K562 (cell line): Measurements from ENCODE around the gene KMT2C. TPM values are rescaled to one million over a fixed set of nuclear protein-coding genes. Genes with fewer than 3 reads are reported as not detected.

Experiments
- ATAC-seq: fragments of 200-7000 bp; cut with Tn5 transposase; 3 replicates; pipeline ENCODE4 v1.9.1; 2020; ENCODE audit warnings: moderate library complexity
- BruUV-seq: library from RNA; stranded (reverse); fragments of 400-500 nt; replicated peaks from 2 replicates; lab custom pipeline; 2021; lab: Mats Ljungman, UMichigan
- CTCF ChIA-PET: fragments of 300-600 bp; formaldehyde crosslinking; extraction: SDS; loops from one replicate; lab custom pipeline; 2021; ENCODE audit warnings: low intra/inter-chr PET ratio; lab: Yijun Ruan, JAX
- POLR2A ChIA-PET: fragments of 300-600, 350-650 bp; sonication (Branson Sonifier 250); formaldehyde crosslinking; extraction: SDS; loops from one replicate; lab custom pipeline; 2021; ENCODE audit warnings: antibody characterized with exemption, inconsistent platforms; lab: Yijun Ruan, JAX
- DNase-seq, 4 experiments: peaks; one replicate each; pipeline versions ENCODE4 v3.0.0 to v3.0.0-alpha.2; 2011 to 2018; ENCODE audit warnings: low spot score in 3 of 4, mixed read lengths in 3 of 4; ENCODE audit errors: extremely low read depth in 1 of 4
- FAIRE-seq: peaks from 2 replicates; lab custom pipeline; 2011; peaks lifted over from hg19 to GRCh38; lab: Jason Lieb, UNC
- H2AFZ ChIP-seq: 2 replicates; pipeline ENCODE4 v1.6.0; 2011; ENCODE audit warnings: low read depth, low read length, control low read depth, inconsistent platforms
- H3K27ac ChIP-seq: fragments of 200-600 bp; 3 replicates; pipeline ENCODE4 v1.8.0; 2011; ENCODE audit warnings: low read depth, mild to moderate bottlenecking, control low read depth, inconsistent platforms, low read length, moderate library complexity, mixed read lengths; ENCODE audit errors: extremely low read depth
- H3K27me3 ChIP-seq, 2 experiments: fragments of 300-600 bp in 1 of 2; 2 replicates in 1 of 2; 3 replicates in 1 of 2; pipeline versions ENCODE4 v1.6.0 to v1.8.0; 2011; ENCODE audit warnings: inconsistent platforms in 2 of 2, low read length in 2 of 2, mild to moderate bottlenecking in 1 of 2, mixed read lengths in 1 of 2, moderate library complexity in 1 of 2; ENCODE audit not compliant: control insufficient read depth in 2 of 2, insufficient read depth in 2 of 2
- H3K36me3 ChIP-seq: fragments of 300-600 bp; 3 replicates; pipeline ENCODE4 v1.8.0; 2011; ENCODE audit warnings: mild to moderate bottlenecking, low read length, inconsistent platforms; ENCODE audit not compliant: control insufficient read depth, insufficient read depth
- H3K4me1 ChIP-seq, 2 experiments: fragments of 200-600 bp in 1 of 2; replicated peaks in 1 of 2; 2 replicates in 1 of 2; 3 replicates in 1 of 2; pipeline versions ENCODE4 v1.5.1 to v1.8.0; 2011; ENCODE audit warnings: inconsistent platforms in 2 of 2, low read length in 2 of 2, mild to moderate bottlenecking in 1 of 2, mixed read lengths in 1 of 2, moderate library complexity in 1 of 2; ENCODE audit not compliant: control insufficient read depth in 2 of 2, insufficient read depth in 2 of 2
- H3K4me2 ChIP-seq: 2 replicates; pipeline ENCODE4 v1.6.1; 2011; ENCODE audit warnings: low read length, control low read depth, inconsistent platforms, mixed read lengths; ENCODE audit not compliant: insufficient read depth
- H3K4me3 ChIP-seq: fragments of 200-600 bp; sonication (generic), shearing (Covaris generic); 2 replicates; pipeline ENCODE4 v1.5.1; 2016; ENCODE audit warnings: control low read depth, inconsistent platforms
- H3K79me2 ChIP-seq: fragments of 200-600 bp; 3 replicates; pipeline ENCODE4 v1.8.0; 2011; ENCODE audit warnings: low read length, inconsistent platforms; ENCODE audit not compliant: control insufficient read depth, insufficient read depth
- H3K9ac ChIP-seq, 2 experiments: 2 replicates each; pipeline versions ENCODE4 v1.6.0 to v1.6.1; 2011; ENCODE audit warnings: low read depth in 2 of 2, low read length in 2 of 2, control low read depth in 1 of 2, inconsistent platforms in 1 of 2, mild to moderate bottlenecking in 1 of 2, mixed read lengths in 1 of 2; ENCODE audit not compliant: insufficient read depth in 1 of 2
- H3K9me1 ChIP-seq: one replicate; pipeline ENCODE4 v1.6.0; 2011; ENCODE audit warnings: inconsistent platforms, mild to moderate bottlenecking, low read length, moderate library complexity; ENCODE audit not compliant: control insufficient read depth, insufficient read depth
- H3K9me3 ChIP-seq: replicated peaks from 2 replicates; pipeline ENCODE4 v1.5.1; 2011; ENCODE audit warnings: low read depth, low read length, inconsistent platforms; ENCODE audit not compliant: control insufficient read depth, insufficient read depth
- H4K20me1 ChIP-seq: replicated peaks from 2 replicates; pipeline ENCODE4 v1.6.1; 2011; ENCODE audit warnings: low read length, inconsistent platforms, mixed read lengths; ENCODE audit not compliant: control insufficient read depth, insufficient read depth
- EWSR1 ChIP-seq: fragments of 450-650 bp; IDR thresholded peaks from 2 replicates; pipeline ENCODE4 v1.6.1; 2018; ENCODE audit warnings: borderline replicate concordance, mild to moderate bottlenecking, low read depth, moderate library complexity; ENCODE audit not compliant: partially characterized antibody
- MITF ChIP-seq: IDR thresholded peaks from 2 replicates; pipeline ENCODE4 v1.6.1; 2014; ENCODE audit warnings: antibody characterized with exemption
- ZNF561 ChIP-seq: fragments of 450-650 bp; formaldehyde crosslinking; conservative IDR thresholded peaks from 2 replicates; pipeline ENCODE4 v1.4.0; 2020; ENCODE audit warnings: mild to moderate bottlenecking, moderate library complexity
- WGBS: fragments of 100-300 bp; shearing (Covaris generic); methylation state at CpG from one replicate; pipeline ENCODE4 v1.1.6; 2016; ENCODE audit warnings: low coverage, mixed read lengths; ENCODE audit not compliant: insufficient coverage; ENCODE audit errors: missing lambda C conversion rate; 5-methylcytosine and 5-hydroxymethylcytosine counted together
- in situ Hi-C: fragments of 300-500 bp; cut with MboI; formaldehyde crosslinking; loops from 4 replicates; pipeline ENCODE4 v1.15.0; 2018; ENCODE audit warnings: inconsistent platforms, mixed read lengths
- intact Hi-C: fragments of 100-400 bp; cut with micrococcal nuclease; formaldehyde crosslinking; loops from 2 replicates; pipeline ENCODE4 v1.14.2; 2022
- polyA plus RNA-seq, 8 experiments: library from polyadenylated mRNA; depleted of rRNA in 4 of 8; stranded (reverse) in 5 of 8; unstranded in 3 of 8; fragments of >200 nt; fragmentation: Nextera tagmentation in 2 of 8; fragmentation: Illumina TruSeq in 1 of 8; extraction: Ambion mirVana in 2 of 8; extraction: Trizol in 1 of 8; gene quantifications; 2 replicates each; pipeline versions ENCODE4 v1.2.1 to v1.2.3, GENCODE V29; 2011 to 2014; ENCODE audit warnings: inconsistent platforms in 1 of 8, missing spikeins in 1 of 8
- total RNA-seq, 7 experiments: library from RNA; depleted of rRNA in 6 of 7; stranded (reverse); fragments of >200 nt in 6 of 7; fragmentation: Illumina TruSeq in 2 of 7; extraction: Trizol in 2 of 7; gene quantifications; 2 replicates each; pipeline versions ENCODE4 v1.2.1 to v1.2.3, GENCODE V29; 2011 to 2021; ENCODE audit warnings: low replicate concordance in 1 of 7

KMT2C gene
- total and polyA plus RNA-seq, 9 of the 15 experiments (the other 6 are each of a cell fraction or from before 2014, with no cell fraction given) = 4.9 to 67.8 (median 27.1) TPM

GRCh38 chr7:152480664-152481063, 44.9 kb upstream of the KMT2C start:
- 0 out of 3 replicates have a peak, but pooled peaks have one; percentile 25 for ATAC-seq
- 38% methylated on average over 4 of the region's 4 CpGs for WGBS

More at GRCh38 chr7:152480664-152481063, 44.9 kb upstream of the KMT2C start:
- H4K20me1 ChIP-seq = no peaks in the 10 kb centered on the region
- FAIRE-seq (peak; percentile 64), DNase-seq (no peak)
- H3K4me3 ChIP-seq = no peak overlapping the region
- no peaks in the 10 kb centered on the region for H3K9me3 ChIP-seq
- TF ChIP-seq ZNF561 (CRISPR knock-in tag) (no peak), MITF (no peak), EWSR1 (no peak)
- ChIA-PET POLR2A (no interaction called here), CTCF (no interaction called here)
- BruUV-seq = no TSS peak
- no peaks in the 10 kb centered on the region for H3K36me3 ChIP-seq
- in situ Hi-C loops = no loop called here
- H3K27me3 ChIP-seq = no peaks in the 10 kb centered on the region
- H2AFZ ChIP-seq = peak overlapping the region; percentile 33; the same call in 1 of the 2 replicates
- intact Hi-C loops = no loop called here
- H3K27ac ChIP-seq = no peak overlapping the region
- no peaks in the 10 kb centered on the region for H3K79me2 ChIP-seq
- H3K4me1 ChIP-seq = no peaks in the 10 kb centered on the region; a peak in 1 of 5 replicates
- no peaks in the 10 kb centered on the region for H3K9me1 ChIP-seq
- H3K9ac ChIP-seq = no peak overlapping the region
- no peak overlapping the region for H3K4me2 ChIP-seq
